A549 (cell line): ENCODE measurements around the gene ELMO2. TPM values are rescaled to one million over a fixed set of nuclear protein-coding genes. Genes with fewer than 3 reads are reported as not detected.
A peak's percentile ranks its signal among the peaks of the same experiment; 100 is the strongest.

Experiments used
- ATAC-seq, 2 experiments: fragments of 200-7000 bp in 1 of 2; fragments of >200 bp in 1 of 2; cut with Nextera tagmentation in 1 of 2; cut with Tn5 transposase in 1 of 2; 3 replicates each; pipeline versions ENCODE4 v1.8.0 to v1.9.1; 2018 to 2020; ENCODE audit warnings: mild to moderate bottlenecking in 1 of 2, moderate library complexity in 1 of 2
- CTCF ChIA-PET: fragments of 300-600 bp; sonication (Branson Sonifier 250); formaldehyde crosslinking; extraction: SDS; loops from one replicate; lab custom pipeline; 2021; ENCODE audit warnings: antibody characterized with exemption, inconsistent platforms; lab: Yijun Ruan, JAX
- POLR2A ChIA-PET: fragments of 350-600 bp; formaldehyde crosslinking; extraction: SDS; loops from one replicate; lab custom pipeline; 2021; ENCODE audit warnings: antibody characterized with exemption, inconsistent platforms; lab: Yijun Ruan, JAX
- DNase-seq, 2 experiments: peaks; one replicate each; pipeline versions ENCODE4 v3.0.0 to v3.0.0-alpha.2; 2011 to 2016; ENCODE audit warnings: low read depth in 1 of 2, low spot score in 1 of 2
- FAIRE-seq: peaks from 2 replicates; lab custom pipeline; 2011; peaks lifted over from hg19 to GRCh38; lab: Jason Lieb, UNC
- H3K27ac ChIP-seq, 2 experiments: fragments of >200 bp; sonication (Bioruptor Twin); formaldehyde crosslinking; 3 replicates each; pipeline ENCODE4 v1.5.1; 2016 to 2017
- H3K4me1 ChIP-seq: fragments of >200 bp; sonication (Bioruptor Twin); formaldehyde crosslinking; 3 replicates; pipeline ENCODE4 v1.6.1; 2016
- H3K4me2 ChIP-seq: fragments of >200 bp; sonication (Bioruptor Twin); formaldehyde crosslinking; 3 replicates; pipeline ENCODE4 v1.6.1; 2016
- H3K4me3 ChIP-seq: fragments of >200 bp; sonication (Bioruptor Twin); formaldehyde crosslinking; 3 replicates; pipeline ENCODE4 v1.5.1; 2016
- H3K9me3 ChIP-seq: fragments of >200 bp; sonication (Bioruptor Twin); formaldehyde crosslinking; 3 replicates; pipeline ENCODE4 v1.6.1; 2016
- BCL3 ChIP-seq: fragments of >200 bp; sonication (Bioruptor Twin); formaldehyde crosslinking; IDR thresholded peaks from 3 replicates; pipeline ENCODE4 v1.6.1; 2016
- BHLHE40 ChIP-seq: IDR thresholded peaks from 2 replicates; pipeline ENCODE4 v1.6.1; 2012; ENCODE audit warnings: low read depth, low read length, inconsistent platforms
- CBX2 ChIP-seq: fragments of 200-600 bp; sonication (generic); IDR thresholded peaks from 2 replicates; pipeline ENCODE4 v1.6.1; 2016; ENCODE audit warnings: low read depth, mild to moderate bottlenecking, borderline replicate concordance
- CEBPB ChIP-seq, 2 experiments: fragments of >200 bp in 1 of 2; sonication (Bioruptor Twin) in 1 of 2; formaldehyde crosslinking in 1 of 2; IDR thresholded peaks; 2 replicates each; pipeline ENCODE4 v1.6.1; 2012 to 2016
- CHD4 ChIP-seq: fragments of 200-600 bp; sonication (generic); IDR thresholded peaks from 2 replicates; pipeline ENCODE4 v1.6.1; 2016; ENCODE audit warnings: antibody characterized with exemption, mild to moderate bottlenecking, borderline replicate concordance
- CTCF ChIP-seq: fragments of >200 bp; sonication (Bioruptor Twin); formaldehyde crosslinking; IDR thresholded peaks from 3 replicates; pipeline ENCODE4 v1.5.1; 2016
- EHF ChIP-seq: fragments of 250-450 bp; sonication (Bioruptor Pico); IDR thresholded peaks from 2 replicates; pipeline ENCODE4 v1.5.0; 2020; ENCODE audit warnings: mild to moderate bottlenecking
- EHMT2 ChIP-seq: fragments of 200-600 bp; sonication (generic); IDR thresholded peaks from 2 replicates; pipeline ENCODE4 v1.6.1; 2016; ENCODE audit warnings: antibody characterized with exemption, low read depth, mild to moderate bottlenecking, moderate library complexity
- EP300 ChIP-seq, 2 experiments: fragments of >200 bp; sonication (Bioruptor Twin); formaldehyde crosslinking; IDR thresholded peaks; 2 replicates in 1 of 2; 3 replicates in 1 of 2; pipeline ENCODE4 v1.6.1; 2016 to 2017
- GATA3 ChIP-seq: IDR thresholded peaks from 2 replicates; pipeline ENCODE4 v1.6.1; 2012; ENCODE audit warnings: borderline replicate concordance
- HEYL ChIP-seq: fragments of 250-450 bp; sonication (Bioruptor Pico); IDR thresholded peaks from 2 replicates; pipeline ENCODE4 v1.8.0; 2021; ENCODE audit warnings: mild to moderate bottlenecking, moderate library complexity
- HMGXB4 ChIP-seq: fragments of 250-450 bp; sonication (Bioruptor Pico); IDR thresholded peaks from 2 replicates; pipeline ENCODE4 v1.5.0; 2021; ENCODE audit warnings: mild to moderate bottlenecking, moderate library complexity, borderline replicate concordance
- HOXA7 ChIP-seq: fragments of 250-450 bp; sonication (Bioruptor Pico); IDR thresholded peaks from 2 replicates; pipeline ENCODE4 v1.5.0; 2020; ENCODE audit warnings: mild to moderate bottlenecking, moderate library complexity
- HOXB13 ChIP-seq: fragments of 250-450 bp; sonication (Bioruptor Pico); IDR thresholded peaks from 2 replicates; pipeline ENCODE4 v1.5.0; 2020; ENCODE audit warnings: low read depth, mild to moderate bottlenecking, moderate library complexity
- JUN ChIP-seq, 2 experiments: fragments of >200 bp; sonication (Bioruptor Twin); formaldehyde crosslinking; IDR thresholded peaks; 2 replicates in 1 of 2; 3 replicates in 1 of 2; pipeline ENCODE4 v1.6.1; 2016 to 2017
- KDM5A ChIP-seq: fragments of 200-600 bp; sonication (generic); IDR thresholded peaks from 2 replicates; pipeline ENCODE4 v1.6.1; 2016; ENCODE audit warnings: antibody characterized with exemption, mild to moderate bottlenecking
- MAZ ChIP-seq: fragments of 150-350 bp; IDR thresholded peaks from 2 replicates; pipeline ENCODE4 v1.6.1; 2014; ENCODE audit warnings: antibody characterized with exemption, low read depth, low read length, borderline replicate concordance
- MYC ChIP-seq: IDR thresholded peaks from 2 replicates; pipeline ENCODE4 v1.6.1; 2012; ENCODE audit warnings: mild to moderate bottlenecking, inconsistent platforms, low read length, improper control_type of control experiment, borderline replicate concordance
- PBX3 ChIP-seq: IDR thresholded peaks from 2 replicates; pipeline ENCODE4 v1.6.1; 2012
- PHF8 ChIP-seq: fragments of 200-600 bp; sonication (generic); IDR thresholded peaks from 2 replicates; pipeline ENCODE4 v1.6.1; 2016; ENCODE audit warnings: low read depth, mild to moderate bottlenecking, antibody characterized with exemption, moderate library complexity, borderline replicate concordance
- POLR2A ChIP-seq: IDR thresholded peaks from 2 replicates; pipeline ENCODE4 v1.6.1; 2012; ENCODE audit warnings: mild to moderate bottlenecking, low read length
- RARB ChIP-seq: fragments of 250-450 bp; sonication (Bioruptor Pico); IDR thresholded peaks from 2 replicates; pipeline ENCODE4 v1.8.0; 2021; ENCODE audit warnings: mild to moderate bottlenecking, moderate library complexity
- REST ChIP-seq: fragments of 200-600 bp; sonication (generic); IDR thresholded peaks from 2 replicates; pipeline ENCODE4 v1.6.1; 2016; ENCODE audit warnings: antibody characterized with exemption, mild to moderate bottlenecking, moderate library complexity
- RFX5 ChIP-seq: fragments of 450-650 bp; IDR thresholded peaks from 2 replicates; pipeline ENCODE4 v1.7.1; 2014; ENCODE audit warnings: antibody characterized with exemption, mild to moderate bottlenecking, moderate library complexity
- SMC3 ChIP-seq: fragments of >200 bp; sonication (Bioruptor Twin); formaldehyde crosslinking; IDR thresholded peaks from 3 replicates; pipeline ENCODE4 v1.6.1; 2018; ENCODE audit warnings: inconsistent platforms
- ZC3H11A ChIP-seq: fragments of 450-650 bp; IDR thresholded peaks from 2 replicates; pipeline ENCODE4 v1.6.1; 2014; ENCODE audit warnings: antibody characterized with exemption, mild to moderate bottlenecking
- WGBS: methylation state at CpG from one replicate; pipeline ENCODE4 v1.1.6; 2017; ENCODE audit errors: missing lambda C conversion rate; 5-methylcytosine and 5-hydroxymethylcytosine counted together
- polyA minus RNA-seq: library from RNA; depleted of rRNA, polyadenylated mRNA; stranded (reverse); fragments of >200 nt; gene quantifications from 2 replicates; pipeline ENCODE4 v1.2.3, GENCODE V29; 2011; rRNA and poly(A)+ RNA removed
- polyA plus RNA-seq, 4 experiments: library from polyadenylated mRNA; depleted of rRNA in 3 of 4; stranded (reverse); fragments of >200 nt; fragmentation: RNase III in 1 of 4; extraction: RNeasy Plus Mini Kit Qiagen cat#74134 plus additional on column Dnase treatment in 1 of 4; gene quantifications; 2 replicates in 3 of 4; 3 replicates in 1 of 4; pipeline ENCODE4 v1.2.3, GENCODE V29; 2011 to 2017

ELMO2 gene
- 25.1 and 31.1 TPM in 2 replicates for polyA plus RNA-seq (2011; rRNA removed)
- 24.0 and 30.0 TPM in 2 replicates for polyA plus RNA-seq (2012; cell fraction: cytosol; rRNA removed)
- polyA plus RNA-seq (2012; cell fraction: nucleus; rRNA removed): 37.9 and 50.1 TPM in 2 replicates
- 22.3 to 23.4 TPM (median 22.9 TPM) in 3 replicates for polyA plus RNA-seq (2017; fragmentation: RNase III; extraction: RNeasy Plus Mini Kit Qiagen cat#74134 plus additional on column Dnase treatment)
- 42.9 and 43.4 TPM in 2 replicates for polyA minus RNA-seq

GRCh38 chr20:46406200-46406985 is at the start of gene ELMO2:
Gene ELMO2, minus strand, starts transcription at chr20:46406615. Its CDS starts 12,133 bp downstream, at chr20:46394482.
- TF ChIP-seq GATA3: no peak
- TF ChIP-seq MAZ: no peak
- no peak for TF ChIP-seq RFX5
- TF ChIP-seq MYC: 0 out of 2 replicates have a peak, but pooled peaks have one; percentile 26
- peak; percentile 40; the same call in 1 of the 2 replicates for TF ChIP-seq PHF8
- TF ChIP-seq CEBPB (IDR thresholded peaks at IDR 0.05): no peak
- TF ChIP-seq CHD4: no peak
- no peak for TF ChIP-seq CBX2
- no peak for TF ChIP-seq BHLHE40
- TF ChIP-seq POLR2A: peak; percentile 44; the same call in 1 of the 2 replicates
- TF ChIP-seq ZC3H11A: no peak
- no peak for TF ChIP-seq RARB (CRISPR knock-in tag)
- TF ChIP-seq HEYL (CRISPR knock-in tag): no peak
- TF ChIP-seq KDM5A: no peak
- TF ChIP-seq HMGXB4: no peak
- TF ChIP-seq REST: no peak
- TF ChIP-seq PBX3: peak; percentile 98
- no peak for TF ChIP-seq HOXA7 (CRISPR knock-in tag)
- TF ChIP-seq EP300 (IDR thresholded peaks at IDR 0.05): no peak
- TF ChIP-seq HOXB13 (CRISPR knock-in tag): no peak
- TF ChIP-seq SMC3: no peak
- no peak for TF ChIP-seq EHMT2
- TF ChIP-seq CTCF: no peak
- peak in 1 of 2 experiments; percentile 53; a peak in 2 of 5 replicates for TF ChIP-seq JUN (IDR thresholded peaks at IDR 0.05)
- 0 out of 3 replicates have a peak, but pooled peaks have one; percentile 33 for TF ChIP-seq BCL3
- no peak for TF ChIP-seq EHF (CRISPR knock-in tag)
- CTCF ChIA-PET: interaction anchor here (0.9 to 2.6 kb wide), 10 partner anchors 13 to 419 kb away, joined by 3 to 13 read pairs (median 6); no protein-coding TSS in a partner anchor
- Histone ChIP-seq H3K4me2 (peak within 1 kb of the TSS; percentile 89), H3K4me1 (peaks cover 14% of the 10 kb centered on the region), H3K9me3 (no peaks in the 10 kb centered on the region), H3K27ac (peak within 1 kb of the TSS; percentile 94 to 99), H3K4me3 (peak within 1 kb of the TSS; percentile 91)
- FAIRE-seq (no peak), ATAC-seq (peak; percentile 92 to 95), DNase-seq (peak; percentile 95 to 96)
- under 1% methylated on average over 28 of the region's 60 CpGs for WGBS
- POLR2A ChIA-PET: interaction anchor here (0.6 to 1.4 kb wide), 3 partner anchors 42 to 94 kb away, joined by 3 to 7 read pairs (median 7); no protein-coding TSS in a partner anchor
